GM21825 (cell line): Measurements from ENCODE around the gene PITPNB.

ENCODE experiments used
- ATAC-seq: cut with Tn5 transposase; IDR thresholded peaks from one replicate; pipeline ENCODE4 v1.9.1; 2021; ENCODE audit warnings: mild to moderate bottlenecking, moderate library complexity; ENCODE audit not compliant: unreplicated experiment

The PITPNB gene

DNA sequence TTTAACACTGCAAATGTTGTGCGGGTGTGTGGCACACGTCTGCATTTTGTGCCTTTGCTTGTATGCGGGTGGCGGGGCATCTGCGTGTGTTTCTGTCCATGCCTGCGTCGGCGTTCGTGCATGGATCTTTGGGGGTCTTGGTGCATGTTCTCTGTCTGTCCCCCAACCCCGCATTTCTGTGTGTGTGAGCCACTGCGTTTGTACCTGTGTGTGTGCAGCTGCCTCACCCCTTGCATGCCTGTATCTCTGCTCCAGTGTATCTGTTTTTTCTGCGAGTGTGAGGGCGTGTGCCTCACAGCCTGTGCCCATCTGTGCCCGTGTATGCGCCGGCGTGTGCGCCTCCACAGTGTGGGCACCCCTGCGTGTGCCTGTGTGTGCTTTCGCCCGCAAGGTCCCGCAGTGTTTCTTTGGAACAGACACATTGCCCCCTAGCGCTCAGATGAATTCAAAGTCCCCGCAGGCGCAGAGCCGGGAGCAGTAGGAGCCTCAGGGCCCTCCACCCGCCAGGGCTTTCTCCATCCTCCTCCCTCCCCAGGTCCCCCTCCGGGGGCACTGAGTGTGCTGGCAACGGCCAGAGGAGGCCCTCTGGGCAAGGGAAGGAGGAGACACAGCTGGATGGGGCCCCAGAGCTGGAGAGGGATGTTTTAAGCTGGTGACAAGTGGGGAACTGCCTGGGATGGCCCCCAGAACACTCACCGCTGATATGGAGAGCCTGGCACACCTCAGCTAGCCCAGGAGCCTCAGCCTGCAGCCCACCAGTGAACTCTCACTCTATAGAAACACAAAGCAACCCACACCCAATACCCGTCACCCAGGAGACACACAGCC lies 114.4 kb downstream of the PITPNB start:
- no peak for ATAC-seq

GRCh38 chr22:27803841-27804415 lies 115.1 kb downstream of the PITPNB start:
- ATAC-seq = no peak

GRCh38 chr22:27802346-27803073 lies 116.5 kb downstream of the PITPNB start:
- ATAC-seq = no peak
